H7 (cell line): ENCODE measurements around the gene GFER. TPM values are rescaled to one million over a fixed set of nuclear protein-coding genes. Genes with fewer than 3 reads are reported as not detected.
A peak's percentile ranks its signal among the peaks of the same experiment; 100 is the strongest.
"Not testable (repeated sequence)": the region's sequence is repeated elsewhere in the genome, so short reads cannot be mapped to it uniquely, and the experiment has no call there.

Source experiments
- DNase-seq: peaks from one replicate; pipeline ENCODE4 v3.0.0; 2012
- H3K27me3 ChIP-seq: 2 replicates; pipeline ENCODE4 v1.6.0; 2011; ENCODE audit warnings: mild to moderate bottlenecking, low read length; ENCODE audit not compliant: control insufficient read depth, insufficient read depth
- H3K36me3 ChIP-seq: replicated peaks from 2 replicates; pipeline ENCODE4 v1.5.1; 2011; ENCODE audit warnings: low read length; ENCODE audit not compliant: control insufficient read depth, insufficient read depth
- H3K4me3 ChIP-seq: 2 replicates; pipeline ENCODE4 v1.5.1; 2011; ENCODE audit warnings: low read depth, mild to moderate bottlenecking, control low read depth, low read length, moderate library complexity; ENCODE audit not compliant: insufficient read depth
- total RNA-seq: library from RNA; depleted of rRNA; stranded (reverse); fragments of >200 nt; shearing (Covaris generic); gene quantifications from 2 replicates; pipeline ENCODE4 v1.2.3, GENCODE V29; 2014

The GFER gene
- total RNA-seq, 1 experiment from 2014 or later = 75.1 TPM

DNA sequence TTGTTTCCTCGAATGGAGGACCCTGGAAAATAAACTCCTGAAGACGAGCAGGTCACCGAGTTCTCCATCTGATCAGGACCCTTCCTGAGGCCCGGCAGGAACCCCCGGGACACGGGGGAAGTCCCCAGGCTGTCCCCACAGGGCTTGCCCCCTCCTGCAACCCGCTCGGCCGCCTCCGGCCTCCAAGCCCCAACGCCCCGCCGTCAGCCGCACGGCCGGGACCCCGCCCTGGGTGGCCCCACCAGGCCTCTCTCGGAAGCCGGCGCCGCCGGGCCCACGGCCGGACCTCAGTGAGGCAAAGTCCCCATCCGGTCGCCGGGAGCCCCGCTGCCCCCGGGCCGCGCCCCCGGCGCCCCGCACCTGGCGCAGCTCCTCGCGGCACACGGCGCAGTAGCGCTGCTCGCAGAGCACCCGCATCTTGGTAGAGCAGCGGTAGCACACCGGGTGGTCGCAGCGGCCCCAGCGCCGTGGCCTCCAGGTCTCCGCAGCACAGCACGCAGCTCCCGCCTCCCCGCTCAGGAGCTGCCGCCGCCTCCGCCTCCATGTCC, 25.2 kb downstream of the GFER start:
- DNase-seq = no peak
- H3K36me3 ChIP-seq = 0 out of 2 replicates have a peak, but pooled peaks cover 1% of the 10 kb centered on the region
- peak overlapping the region; percentile 76 for H3K4me3 ChIP-seq
- H3K27me3 ChIP-seq = no peaks in the 10 kb centered on the region

GRCh38 chr16:2009791-2010510, 26.0 kb downstream of the GFER start, which contains the start of gene ZNF598:
ZNF598 (minus strand) TSS chr16:2009821.
- peak; percentile 99 for DNase-seq
- 0 out of 2 replicates have a peak, but pooled peaks cover 1% of the 10 kb centered on the region for H3K36me3 ChIP-seq
- peak within 1 kb of the TSS; percentile 76 for H3K4me3 ChIP-seq
- no peaks in the 10 kb centered on the region for H3K27me3 ChIP-seq

GRCh38 chr16:2011726-2012125, 27.7 kb downstream of the GFER start:
- H3K4me3 ChIP-seq, DNase-seq, H3K36me3 ChIP-seq, H3K27me3 ChIP-seq: not testable (repeated sequence)

- Histone ChIP-seq H3K27me3 (peaks cover 1% of the 10 kb centered on the region; the same call in 1 of the 2 replicates), H3K4me3 (no peak overlapping the region), H3K36me3 (no peaks in the 10 kb centered on the region)
- no peak for DNase-seq
Observed at GRCh38 chr16:2013527-2013926, 29.5 kb downstream of the GFER start.

GRCh38 chr16:2015117-2015946, 31.3 kb downstream of the GFER start:
- DNase-seq = no peak
- H3K4me3 ChIP-seq = no peak overlapping the region
- no peaks in the 10 kb centered on the region for H3K36me3 ChIP-seq
- peaks cover 17% of the 10 kb centered on the region for H3K27me3 ChIP-seq

- DNase-seq = no peak
- no peaks in the 10 kb centered on the region for H3K36me3 ChIP-seq
Observed at GRCh38 chr16:2015947-2016208, 31.9 kb downstream of the GFER start.

GRCh38 chr16:2016407-2016922, 32.5 kb downstream of the GFER start:
- Histone ChIP-seq H3K36me3 (no peaks in the 10 kb centered on the region), H3K27me3 (peaks cover 26% of the 10 kb centered on the region), H3K4me3 (no peak overlapping the region)
- DNase-seq = peak; percentile 85

More at GRCh38 chr16:2015947-2016208, 31.9 kb downstream of the GFER start:
- peaks cover 23% of the 10 kb centered on the region for H3K27me3 ChIP-seq
- no peak overlapping the region for H3K4me3 ChIP-seq

DNA sequence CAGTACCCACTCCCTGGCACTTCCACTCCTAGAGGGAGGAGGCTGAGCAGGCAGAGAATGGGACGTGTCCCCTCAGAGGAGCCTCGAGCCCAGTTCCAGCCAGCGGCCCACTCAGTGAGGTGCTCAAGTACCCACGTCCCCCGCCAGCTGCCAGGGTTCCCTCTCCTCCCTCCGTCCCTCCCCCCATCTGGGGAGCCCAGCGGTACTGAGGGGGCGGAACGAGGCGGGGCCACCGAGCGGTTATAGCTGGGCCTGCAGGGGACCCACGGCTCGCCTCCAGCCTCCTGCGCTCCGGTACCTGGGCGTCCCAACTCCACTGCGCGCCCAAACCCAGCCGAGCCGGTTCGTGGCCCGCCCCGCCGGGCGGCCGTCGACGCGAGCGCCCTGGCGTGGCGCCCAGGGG, 35.5 kb downstream of the GFER start, which contains the start of gene NPW:
Gene NPW (plus strand): TSS at position 268 of the 403 bp plus-strand sequence.
- Histone ChIP-seq H3K36me3 (no peaks in the 10 kb centered on the region), H3K4me3 (peak within 1 kb of the TSS; percentile 48), H3K27me3 (peaks cover 32% of the 10 kb centered on the region)
- DNase-seq = peak; percentile 92

DNA sequence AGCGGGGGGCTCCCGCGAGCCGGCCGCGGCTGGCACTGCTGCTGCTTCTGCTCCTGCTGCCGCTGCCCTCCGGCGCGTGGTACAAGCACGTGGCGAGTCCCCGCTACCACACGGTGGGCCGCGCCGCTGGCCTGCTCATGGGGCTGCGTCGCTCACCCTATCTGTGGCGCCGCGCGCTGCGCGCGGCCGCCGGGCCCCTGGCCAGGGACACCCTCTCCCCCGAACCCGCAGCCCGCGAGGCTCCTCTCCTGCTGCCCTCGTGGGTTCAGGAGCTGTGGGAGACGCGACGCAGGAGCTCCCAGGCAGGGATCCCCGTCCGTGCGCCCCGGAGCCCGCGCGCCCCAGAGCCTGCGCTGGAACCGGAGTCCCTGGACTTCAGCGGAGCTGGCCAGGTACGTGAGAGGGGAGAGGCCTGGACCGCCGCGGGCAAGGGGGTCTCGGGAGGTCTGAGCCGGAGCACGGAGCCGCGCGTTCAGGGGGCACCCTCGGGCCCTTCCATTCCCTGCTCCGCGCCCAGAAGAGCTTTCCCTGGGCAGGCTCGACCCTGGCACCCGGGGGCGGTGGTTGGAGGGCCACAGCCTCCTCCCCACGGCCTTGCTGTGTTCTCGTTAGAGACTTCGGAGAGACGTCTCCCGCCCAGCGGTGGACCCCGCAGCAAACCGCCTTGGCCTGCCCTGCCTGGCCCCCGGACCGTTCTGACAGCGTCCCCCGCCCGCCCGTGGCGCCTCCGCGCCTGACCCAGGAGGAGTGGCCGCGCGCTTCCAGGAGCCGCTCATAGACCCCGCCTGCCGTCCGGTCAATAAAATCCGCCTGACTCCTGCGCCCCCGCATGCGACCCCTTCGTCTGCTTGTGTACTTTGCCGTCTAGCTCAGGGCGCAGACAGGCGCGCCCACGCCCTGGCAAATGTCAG, 36.2 kb downstream of the GFER start:
- H3K36me3 ChIP-seq = no peaks in the 10 kb centered on the region
- peak; percentile 86 for DNase-seq
- H3K27me3 ChIP-seq = peaks cover 32% of the 10 kb centered on the region
- peak overlapping the region; percentile 48 for H3K4me3 ChIP-seq

DNA sequence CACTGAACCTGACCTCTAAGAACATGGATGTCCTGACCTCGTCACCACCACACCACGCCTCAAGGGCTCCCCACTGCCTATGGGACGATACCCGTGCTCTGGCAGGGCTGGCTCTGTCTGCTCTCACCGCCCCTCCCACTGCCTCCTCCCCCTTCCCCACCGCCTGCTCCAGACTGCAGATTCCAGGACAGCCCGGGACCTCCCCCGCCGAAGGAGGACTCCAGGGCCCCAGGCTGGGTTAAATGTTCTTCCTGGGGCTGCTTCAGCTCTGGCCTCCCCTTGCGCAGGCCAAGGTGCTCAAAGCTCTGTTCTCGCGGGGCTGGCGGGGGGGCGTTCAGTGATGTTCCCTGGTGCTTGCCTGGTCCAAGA, 38.7 kb downstream of the GFER start:
- no peaks in the 10 kb centered on the region for H3K36me3 ChIP-seq
- H3K4me3 ChIP-seq = peak overlapping the region; percentile 40
- peak; percentile 96 for DNase-seq
- peaks cover 45% of the 10 kb centered on the region for H3K27me3 ChIP-seq

DNA sequence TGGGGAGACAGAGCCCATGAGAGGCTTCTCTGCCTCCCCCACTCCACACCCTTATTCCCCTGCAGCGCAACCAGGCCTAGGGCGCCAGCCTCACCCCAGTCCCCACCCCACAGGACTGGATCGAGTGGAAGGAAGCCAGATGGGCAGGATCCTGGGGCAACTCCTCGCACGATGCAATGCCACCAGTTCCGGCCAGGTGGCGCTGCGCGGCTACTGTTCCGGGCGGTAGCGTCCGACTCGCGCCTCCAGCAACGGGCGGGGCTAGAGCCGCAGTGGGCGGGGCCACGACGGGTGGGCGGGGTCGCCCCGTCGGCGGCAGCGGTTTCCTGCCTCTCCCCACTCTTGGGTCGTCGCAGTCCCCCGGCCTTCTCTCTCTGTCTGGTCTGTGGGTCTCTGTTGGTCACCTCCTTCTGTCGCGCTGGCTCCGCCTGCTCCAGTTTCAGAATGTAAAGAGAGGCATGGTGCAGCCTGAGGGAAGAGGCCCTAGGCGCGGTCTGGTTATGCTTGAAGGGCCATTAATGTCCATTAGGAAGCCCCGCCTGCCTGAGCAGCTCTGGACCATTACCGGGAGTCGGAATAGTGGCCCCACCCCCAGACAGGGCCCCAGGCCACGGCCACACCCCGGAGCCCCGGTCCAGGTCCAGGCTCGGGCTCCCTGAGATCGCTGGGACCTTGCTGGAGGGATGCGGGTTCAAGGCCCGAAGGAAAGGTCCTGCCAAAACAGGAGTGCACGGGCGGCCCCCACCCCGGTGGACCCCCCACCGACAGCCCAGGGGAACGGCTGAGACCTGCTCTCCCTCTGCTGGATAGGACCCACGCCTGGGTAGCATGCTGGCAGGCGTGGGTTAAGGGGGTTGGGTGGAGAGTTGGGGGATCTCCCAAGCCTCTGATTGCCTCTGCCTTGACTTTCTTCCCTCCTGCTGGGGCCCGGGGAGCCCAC, 39.4 kb downstream of the GFER start:
- peak; percentile 99 for DNase-seq
- H3K36me3 ChIP-seq = no peaks in the 10 kb centered on the region
- peak overlapping the region; percentile 40 for H3K4me3 ChIP-seq
- peaks cover 45% of the 10 kb centered on the region for H3K27me3 ChIP-seq

- DNase-seq = peak; percentile 75
- no peaks in the 10 kb centered on the region for H3K36me3 ChIP-seq
- H3K4me3 ChIP-seq = peak overlapping the region; percentile 40; the same call in 1 of the 2 replicates
- H3K27me3 ChIP-seq = peaks cover 42% of the 10 kb centered on the region
Observed at GRCh38 chr16:2024032-2024420, 40.0 kb downstream of the GFER start.

- Histone ChIP-seq H3K36me3 (no peaks in the 10 kb centered on the region), H3K4me3 (no peak overlapping the region), H3K27me3 (peaks cover 30% of the 10 kb centered on the region)
- no peak for DNase-seq
Observed at GRCh38 chr16:2025251-2025650, 41.3 kb downstream of the GFER start.
